HepG2 (cell line): Measurements from ENCODE around the gene TBC1D21. TPM values are rescaled to one million over a fixed set of nuclear protein-coding genes. Genes with fewer than 3 reads are reported as not detected.

ENCODE experiments used
- ARNT ChIP-seq: fragments of 450-650 bp; IDR thresholded peaks from 2 replicates; pipeline ENCODE4 v1.6.1; 2017
- ARNTL ChIP-seq: sonication (generic); formaldehyde crosslinking; IDR thresholded peaks from 2 replicates; pipeline ENCODE4 v1.4.0; 2020; ENCODE audit warnings: mild to moderate bottlenecking, missing genetic modification reagents
- BRD4 ChIP-seq: sonication (generic); formaldehyde crosslinking; IDR thresholded peaks from 2 replicates; pipeline ENCODE4 v1.4.0; 2020; ENCODE audit warnings: missing genetic modification reagents
- CCAR2 ChIP-seq: fragments of 200-400 bp; formaldehyde crosslinking; optimal IDR thresholded peaks from 2 replicates; pipeline ENCODE3; 2018; ENCODE audit warnings: low read depth, mild to moderate bottlenecking, low read length, moderate library complexity
- EEA1 ChIP-seq: sonication (generic); formaldehyde crosslinking; IDR thresholded peaks from 2 replicates; pipeline ENCODE4 v1.5.1; 2020; ENCODE audit warnings: mild to moderate bottlenecking, missing genetic modification reagents, borderline replicate concordance
- ESRRA ChIP-seq: sonication (generic); formaldehyde crosslinking; IDR thresholded peaks from 2 replicates; pipeline ENCODE4 v1.5.1; 2020; ENCODE audit warnings: mild to moderate bottlenecking, low read depth, missing genetic modification reagents
- EZH2 ChIP-seq: conservative IDR thresholded peaks from 2 replicates; pipeline ENCODE4 v1.6.1; 2012; ENCODE audit warnings: mild to moderate bottlenecking, low read depth, low read length, moderate library complexity
- FOXP1 ChIP-seq, 2 experiments: fragments of 450-650 bp in 1 of 2; IDR thresholded peaks; 2 replicates each; pipeline ENCODE4 v1.6.1; 2017 to 2018; ENCODE audit warnings: antibody characterized with exemption in 1 of 2
- ISL2 ChIP-seq: sonication (generic); formaldehyde crosslinking; IDR thresholded peaks from 2 replicates; pipeline ENCODE4 v1.5.0; 2020; ENCODE audit warnings: missing genetic modification reagents
- KAT7 ChIP-seq: IDR thresholded peaks from 2 replicates; pipeline ENCODE4 v1.6.1; 2018; ENCODE audit warnings: borderline replicate concordance, missing compliant biosample characterization
- NFE2L2 ChIP-seq: fragments of 150-350 bp; IDR thresholded peaks from 2 replicates; pipeline ENCODE4 v1.6.1; 2014; ENCODE audit warnings: low read length
- PAX8 ChIP-seq: sonication (generic); formaldehyde crosslinking; IDR thresholded peaks from 2 replicates; pipeline ENCODE4 v1.8.0; 2022; ENCODE audit warnings: mild to moderate bottlenecking, missing genetic modification reagents, borderline replicate concordance
- RARG ChIP-seq: sonication (generic); formaldehyde crosslinking; IDR thresholded peaks from 2 replicates; pipeline ENCODE4 v1.4.0; 2020; ENCODE audit warnings: low read depth, mild to moderate bottlenecking, missing genetic modification reagents
- RFXANK ChIP-seq: IDR thresholded peaks from 2 replicates; pipeline ENCODE4 v1.6.1; 2016
- RNF2 ChIP-seq: fragments of 450-650 bp; conservative IDR thresholded peaks from 2 replicates; pipeline ENCODE4 v1.6.1; 2016; ENCODE audit warnings: low read depth
- SRSF9 ChIP-seq: fragments of 200-400 bp; formaldehyde crosslinking; IDR thresholded peaks from 2 replicates; pipeline ENCODE4 v1.6.1; 2018; ENCODE audit warnings: borderline replicate concordance, mild to moderate bottlenecking, low read depth, low read length; ENCODE audit not compliant: insufficient read depth, poor library complexity, severe bottlenecking
- STAG1 ChIP-seq: sonication (generic); formaldehyde crosslinking; IDR thresholded peaks from 2 replicates; pipeline ENCODE4 v1.4.0; 2020; ENCODE audit warnings: missing genetic modification reagents
- TBP ChIP-seq: sonication (generic); formaldehyde crosslinking; IDR thresholded peaks from 2 replicates; pipeline ENCODE4 v1.5.0; 2020; ENCODE audit warnings: missing genetic modification reagents
- TBX2 ChIP-seq: sonication (generic); formaldehyde crosslinking; IDR thresholded peaks from 2 replicates; pipeline ENCODE4 v1.5.0; 2020; ENCODE audit warnings: missing genetic modification reagents, mild to moderate bottlenecking, borderline replicate concordance
- ZEB1 ChIP-seq: IDR thresholded peaks from 2 replicates; pipeline ENCODE4 v1.6.1; 2012; ENCODE audit warnings: mild to moderate bottlenecking, low read depth, inconsistent platforms; ENCODE audit not compliant: insufficient replicate concordance
- ZNF12 ChIP-seq: sonication (generic); formaldehyde crosslinking; IDR thresholded peaks from 2 replicates; pipeline ENCODE4 v1.5.0; 2020; ENCODE audit warnings: missing genetic modification reagents
- ZNF263 ChIP-seq: sonication (generic); formaldehyde crosslinking; IDR thresholded peaks from 2 replicates; pipeline ENCODE4 v1.4.0; 2020; ENCODE audit warnings: missing genetic modification reagents
- ZNF33B ChIP-seq: sonication (generic); formaldehyde crosslinking; IDR thresholded peaks from 2 replicates; pipeline ENCODE4 v1.5.1; 2020; ENCODE audit warnings: mild to moderate bottlenecking, missing genetic modification reagents
- ZNF350 ChIP-seq: sonication (generic); formaldehyde crosslinking; IDR thresholded peaks from 2 replicates; pipeline ENCODE4 v1.4.0; 2020; ENCODE audit warnings: mild to moderate bottlenecking, low read depth, missing genetic modification reagents, borderline replicate concordance
- ZNF460 ChIP-seq: sonication (generic); formaldehyde crosslinking; IDR thresholded peaks from 2 replicates; pipeline ENCODE4 v1.5.1; 2020; ENCODE audit warnings: missing genetic modification reagents, mild to moderate bottlenecking, borderline replicate concordance
- ZNF501 ChIP-seq: sonication (generic); formaldehyde crosslinking; IDR thresholded peaks from 2 replicates; pipeline ENCODE4 v1.5.1; 2020; ENCODE audit warnings: mild to moderate bottlenecking, moderate library complexity, missing genetic modification reagents
- ZNF530 ChIP-seq: sonication (generic); formaldehyde crosslinking; IDR thresholded peaks from 2 replicates; pipeline ENCODE4 v1.5.0; 2020; ENCODE audit warnings: low read depth, mild to moderate bottlenecking, missing genetic modification reagents
- ZNF644 ChIP-seq: IDR thresholded peaks from 2 replicates; pipeline ENCODE4 v1.6.1; 2016; ENCODE audit warnings: low read depth
- polyA plus RNA-seq, 8 experiments: library from polyadenylated mRNA; depleted of rRNA in 3 of 8; stranded (reverse) in 7 of 8; unstranded in 1 of 8; fragments of >200 nt; fragmentation: Illumina TruSeq in 4 of 8; extraction: Trizol in 4 of 8; gene quantifications; 2 replicates each; pipeline versions ENCODE4 v1.2.1 to v1.2.3, GENCODE V29; 2011 to 2016; ENCODE audit warnings: low read depth in 4 of 8, missing spikeins in 1 of 8, mixed read lengths in 1 of 8; ENCODE audit not compliant: insufficient read depth in 1 of 8
- total RNA-seq, 5 experiments: library from RNA; depleted of rRNA; stranded (reverse); fragments of >200 nt; fragmentation: Illumina TruSeq; extraction: Trizol; gene quantifications; 2 replicates each; pipeline ENCODE4 v1.2.3, GENCODE V29; 2016; ENCODE audit warnings: low read depth in 1 of 5
- TF ChIP-seq, protein P1 (sequence below): sonication (generic); formaldehyde crosslinking; IDR thresholded peaks from 2 replicates; pipeline ENCODE4 v1.4.0; 2020; ENCODE audit warnings: missing genetic modification reagents, low read depth, mild to moderate bottlenecking, borderline replicate concordance
- TF ChIP-seq, protein P2 (sequence below): sonication (generic); formaldehyde crosslinking; IDR thresholded peaks from 2 replicates; pipeline ENCODE4 v1.5.0; 2020; ENCODE audit warnings: missing genetic modification reagents, mild to moderate bottlenecking, borderline replicate concordance
- TF ChIP-seq, protein P3 (sequence below): sonication (generic); formaldehyde crosslinking; conservative IDR thresholded peaks from 2 replicates; pipeline ENCODE4 v1.8.0; 2022; ENCODE audit warnings: mild to moderate bottlenecking, moderate library complexity, missing genetic modification reagents

TBC1D21 gene
- total and polyA plus RNA-seq, 2 of the 13 experiments (the other 11 are each of a cell fraction or from before 2014, with no cell fraction given): not detected

DNA sequence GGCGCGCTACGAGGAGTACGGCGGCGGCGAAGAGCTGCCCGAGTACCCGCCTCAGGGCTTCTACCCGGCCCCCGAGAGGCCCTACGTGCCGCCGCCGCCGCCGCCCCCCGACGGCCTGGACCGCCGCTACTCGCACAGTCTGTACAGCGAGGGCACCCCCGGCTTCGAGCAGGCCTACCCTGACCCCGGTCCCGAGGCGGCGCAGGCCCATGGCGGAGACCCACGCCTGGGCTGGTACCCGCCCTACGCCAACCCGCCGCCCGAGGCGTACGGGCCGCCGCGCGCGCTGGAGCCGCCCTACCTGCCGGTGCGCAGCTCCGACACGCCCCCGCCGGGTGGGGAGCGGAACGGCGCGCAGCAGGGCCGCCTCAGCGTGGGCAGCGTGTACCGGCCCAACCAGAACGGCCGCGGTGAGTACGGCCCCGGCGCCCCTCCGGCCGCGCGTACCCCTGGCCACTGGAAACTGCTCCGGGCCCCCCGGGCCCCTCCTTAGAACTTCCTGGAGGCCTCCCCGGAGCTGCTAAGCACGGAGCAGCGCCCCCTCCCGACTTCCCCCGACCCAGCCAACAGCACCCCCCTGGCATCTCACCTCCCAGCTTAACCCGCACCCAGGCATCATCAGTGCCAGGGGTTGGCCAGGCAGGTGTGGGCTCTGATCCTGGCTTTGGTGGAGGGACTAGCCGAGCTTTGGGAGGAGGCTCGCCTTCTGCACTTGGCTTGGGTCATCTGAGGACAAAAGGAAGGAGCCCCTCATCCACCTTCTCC, 54.3 kb downstream of the TBC1D21 start (continued):
- TF ChIP-seq, protein P1, sequence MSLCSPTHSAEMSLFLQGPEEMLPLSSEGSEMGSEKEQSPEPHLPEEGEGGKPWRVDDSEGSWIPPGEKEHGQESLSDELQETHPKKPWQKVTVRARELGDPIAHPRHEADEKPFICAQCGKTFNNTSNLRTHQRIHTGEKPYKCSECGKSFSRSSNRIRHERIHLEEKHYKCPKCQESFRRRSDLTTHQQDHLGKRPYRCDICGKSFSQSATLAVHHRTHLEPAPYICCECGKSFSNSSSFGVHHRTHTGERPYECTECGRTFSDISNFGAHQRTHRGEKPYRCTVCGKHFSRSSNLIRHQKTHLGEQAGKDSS (CRISPR knock-in tag): no peak
- TF ChIP-seq TBX2 (CRISPR knock-in tag): no peak; the same call in 1 of the 2 replicates
- TF ChIP-seq ZNF33B (CRISPR knock-in tag): no peak
- TF ChIP-seq, protein P2, sequence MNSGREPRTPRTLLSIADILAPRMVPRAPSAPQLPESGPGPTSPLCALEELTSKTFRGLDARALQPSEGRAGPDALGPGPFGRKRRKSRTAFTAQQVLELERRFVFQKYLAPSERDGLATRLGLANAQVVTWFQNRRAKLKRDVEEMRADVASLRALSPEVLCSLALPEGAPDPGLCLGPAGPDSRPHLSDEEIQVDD (CRISPR knock-in tag): no peak
- TF ChIP-seq, protein P3, sequence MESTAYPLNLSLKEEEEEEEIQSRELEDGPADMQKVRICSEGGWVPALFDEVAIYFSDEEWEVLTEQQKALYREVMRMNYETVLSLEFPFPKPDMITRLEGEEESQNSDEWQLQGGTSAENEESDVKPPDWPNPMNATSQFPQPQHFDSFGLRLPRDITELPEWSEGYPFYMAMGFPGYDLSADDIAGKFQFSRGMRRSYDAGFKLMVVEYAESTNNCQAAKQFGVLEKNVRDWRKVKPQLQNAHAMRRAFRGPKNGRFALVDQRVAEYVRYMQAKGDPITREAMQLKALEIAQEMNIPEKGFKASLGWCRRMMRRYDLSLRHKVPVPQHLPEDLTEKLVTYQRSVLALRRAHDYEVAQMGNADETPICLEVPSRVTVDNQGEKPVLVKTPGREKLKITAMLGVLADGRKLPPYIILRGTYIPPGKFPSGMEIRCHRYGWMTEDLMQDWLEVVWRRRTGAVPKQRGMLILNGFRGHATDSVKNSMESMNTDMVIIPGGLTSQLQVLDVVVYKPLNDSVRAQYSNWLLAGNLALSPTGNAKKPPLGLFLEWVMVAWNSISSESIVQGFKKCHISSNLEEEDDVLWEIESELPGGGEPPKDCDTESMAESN (CRISPR knock-in tag): no peak
- no peak for TF ChIP-seq RNF2
- TF ChIP-seq ISL2 (CRISPR knock-in tag): no peak
- TF ChIP-seq EEA1: 0 out of 2 replicates have a peak, but pooled peaks have one; percentile 22
- no peak for TF ChIP-seq ZNF644 (CRISPR knock-in tag)
- TF ChIP-seq RARG (CRISPR knock-in tag): no peak
- TF ChIP-seq ZNF350 (CRISPR knock-in tag): no peak
- no peak for TF ChIP-seq NFE2L2
- TF ChIP-seq PAX8: no peak
- TF ChIP-seq ESRRA (CRISPR knock-in tag): no peak
- TF ChIP-seq ZNF501: no peak
- no peak for TF ChIP-seq ARNT
- TF ChIP-seq EZH2: 0 out of 2 replicates have a peak, but pooled peaks have one; percentile 52
- no peak for TF ChIP-seq ZNF460 (CRISPR knock-in tag)
- no peak for TF ChIP-seq ZNF530 (CRISPR knock-in tag)
- no peak for TF ChIP-seq ZNF12
- TF ChIP-seq ZEB1: no peak
- no peak for TF ChIP-seq CCAR2
- peak; percentile 15; the same call in 1 of the 2 replicates for TF ChIP-seq STAG1 (CRISPR knock-in tag)
- TF ChIP-seq RFXANK (CRISPR knock-in tag): no peak
- TF ChIP-seq ZNF263 (CRISPR knock-in tag): no peak
- TF ChIP-seq TBP (CRISPR knock-in tag): no peak
- no peak for TF ChIP-seq KAT7
- no peak for TF ChIP-seq BRD4 (CRISPR knock-in tag)
- TF ChIP-seq ARNTL (CRISPR knock-in tag): no peak
- TF ChIP-seq FOXP1 (IDR thresholded peaks at IDR 0.05): no peak
- TF ChIP-seq FOXP1 (CRISPR knock-in tag; IDR thresholded peaks at IDR 0.05): no peak
- no peak for TF ChIP-seq SRSF9
